ENCODE data around the gene HAGHL. TPM values are rescaled to one million over a fixed set of nuclear protein-coding genes. Genes with fewer than 3 reads are reported as not detected.

Gene HAGHL
- total and polyA plus RNA-seq, 2 experiments from 2014 or later: 21.6 to 35.3 TPM

- TF ChIP-seq ZNF462 (CRISPR knock-in tag; IDR thresholded peaks at IDR 0.05) (no peak), REST (IDR thresholded peaks at IDR 0.05; ENCODE audit: unreplicated experiment) (no peak), NANOG (IDR thresholded peaks at IDR 0.05; ENCODE audit: borderline replicate concordance) (no peak), POLR2AphosphoS5 (IDR thresholded peaks at IDR 0.05; ENCODE audit: low read depth) (no peak), EZH2 (IDR thresholded peaks at IDR 0.05; ENCODE audit: low read depth, unreplicated experiment) (no peak)
Measured at GRCh38 chr16:708959-709358, 17.9 kb upstream of the HAGHL start (continued).
